Glutamatergic neuron (in vitro differentiated cells): Measurements from ENCODE around the gene ADARB2. TPM values are rescaled to one million over a fixed set of nuclear protein-coding genes. Genes with fewer than 3 reads are reported as not detected.

ENCODE experiments used
- DNase-seq: peaks from one replicate; pipeline ENCODE4 v3.0.0; 2022
- H3K27ac Mint-ChIP-seq: one replicate; pipeline ENCODE4 v1.8.0; 2020; ENCODE audit warnings: mild to moderate bottlenecking, mixed read lengths, inconsistent platforms; ENCODE audit not compliant: unreplicated experiment
- H3K27me3 Mint-ChIP-seq: one replicate; pipeline ENCODE4 v1.8.0; 2020; ENCODE audit warnings: mild to moderate bottlenecking, moderate library complexity, mixed read lengths, inconsistent platforms; ENCODE audit not compliant: unreplicated experiment
- H3K36me3 Mint-ChIP-seq: one replicate; pipeline ENCODE4 v1.8.0; 2020; ENCODE audit warnings: mild to moderate bottlenecking, mixed read lengths, inconsistent platforms; ENCODE audit not compliant: unreplicated experiment
- H3K4me1 Mint-ChIP-seq: one replicate; pipeline ENCODE4 v1.8.0; 2020; ENCODE audit warnings: mild to moderate bottlenecking, low read depth, mixed read lengths, inconsistent platforms; ENCODE audit not compliant: unreplicated experiment
- H3K4me3 Mint-ChIP-seq: one replicate; pipeline ENCODE4 v1.8.0; 2020; ENCODE audit warnings: mild to moderate bottlenecking, mixed read lengths, inconsistent platforms; ENCODE audit not compliant: unreplicated experiment
- H3K9me3 Mint-ChIP-seq: one replicate; pipeline ENCODE4 v1.8.0; 2020; ENCODE audit warnings: mild to moderate bottlenecking, moderate library complexity, mixed read lengths, inconsistent platforms; ENCODE audit not compliant: unreplicated experiment
- total RNA-seq: library from RNA; stranded (reverse); fragmentation: NEBNext Ultra II Directional; extraction: Animal tissue kit (Norgen Biotek cat#: 25700); gene quantifications from one replicate; pipeline ENCODE4 v1.2.1, GENCODE V29; 2021; ENCODE audit not compliant: unreplicated experiment
- TF ChIP-seq, protein P1 (sequence below): fragments of 200-600 bp; sonication (generic); IDR thresholded peaks from one replicate; pipeline ENCODE4 v1.5.0; 2021; ENCODE audit not compliant: partially characterized antibody, unreplicated experiment

ADARB2 gene
- total RNA-seq, 1 donor from 2014 or later = 20.6 TPM

GRCh38 chr10:1175956-1176565 lies 561.3 kb downstream of the ADARB2 start:
- TF ChIP-seq, protein P1, sequence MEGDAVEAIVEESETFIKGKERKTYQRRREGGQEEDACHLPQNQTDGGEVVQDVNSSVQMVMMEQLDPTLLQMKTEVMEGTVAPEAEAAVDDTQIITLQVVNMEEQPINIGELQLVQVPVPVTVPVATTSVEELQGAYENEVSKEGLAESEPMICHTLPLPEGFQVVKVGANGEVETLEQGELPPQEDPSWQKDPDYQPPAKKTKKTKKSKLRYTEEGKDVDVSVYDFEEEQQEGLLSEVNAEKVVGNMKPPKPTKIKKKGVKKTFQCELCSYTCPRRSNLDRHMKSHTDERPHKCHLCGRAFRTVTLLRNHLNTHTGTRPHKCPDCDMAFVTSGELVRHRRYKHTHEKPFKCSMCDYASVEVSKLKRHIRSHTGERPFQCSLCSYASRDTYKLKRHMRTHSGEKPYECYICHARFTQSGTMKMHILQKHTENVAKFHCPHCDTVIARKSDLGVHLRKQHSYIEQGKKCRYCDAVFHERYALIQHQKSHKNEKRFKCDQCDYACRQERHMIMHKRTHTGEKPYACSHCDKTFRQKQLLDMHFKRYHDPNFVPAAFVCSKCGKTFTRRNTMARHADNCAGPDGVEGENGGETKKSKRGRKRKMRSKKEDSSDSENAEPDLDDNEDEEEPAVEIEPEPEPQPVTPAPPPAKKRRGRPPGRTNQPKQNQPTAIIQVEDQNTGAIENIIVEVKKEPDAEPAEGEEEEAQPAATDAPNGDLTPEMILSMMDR = no peak
- Mint-ChIP-seq H3K4me1 (peaks cover 4% of the 10 kb centered on the region), H3K4me3 (no peak overlapping the region), H3K27me3 (peaks cover 4% of the 10 kb centered on the region), H3K36me3 (peaks cover 5% of the 10 kb centered on the region), H3K9me3 (peaks cover 5% of the 10 kb centered on the region), H3K27ac (no peak overlapping the region)
- no peak for DNase-seq

DNA sequence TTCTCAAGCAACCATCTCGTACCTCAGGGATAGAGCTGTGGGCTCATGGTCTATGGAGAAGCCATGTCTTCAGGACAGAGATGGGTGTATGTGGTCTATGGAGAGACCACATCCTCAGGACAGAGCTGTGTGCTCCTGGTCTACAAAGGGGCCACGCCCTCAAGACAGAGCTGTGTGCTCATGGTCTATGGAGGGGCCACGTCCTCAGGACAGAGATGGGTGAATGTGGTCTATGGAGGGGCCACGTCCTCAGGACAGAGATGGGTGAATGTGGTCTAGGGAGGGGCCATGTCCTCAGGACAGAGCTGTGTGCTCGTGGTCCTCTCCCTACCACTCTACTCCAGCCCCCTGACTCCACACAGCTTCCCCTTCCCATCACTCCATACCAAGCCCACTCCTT lies 563.3 kb downstream of the ADARB2 start:
- Mint-ChIP-seq H3K36me3 (no peaks in the 10 kb centered on the region), H3K9me3 (peaks cover 2% of the 10 kb centered on the region), H3K27me3 (peaks cover 2% of the 10 kb centered on the region), H3K4me1 (peaks cover 3% of the 10 kb centered on the region), H3K4me3 (no peak overlapping the region), H3K27ac (no peak overlapping the region)
- TF ChIP-seq, protein P1 = no peak
- no peak for DNase-seq

GRCh38 chr10:1173091-1173490 lies 564.2 kb downstream of the ADARB2 start:
- H3K4me1 Mint-ChIP-seq = peaks cover 3% of the 10 kb centered on the region
- H3K9me3 Mint-ChIP-seq = peaks cover 2% of the 10 kb centered on the region
- no peaks in the 10 kb centered on the region for H3K36me3 Mint-ChIP-seq
- no peak overlapping the region for H3K27ac Mint-ChIP-seq
- no peak for DNase-seq
- TF ChIP-seq, protein P1 = no peak
- no peak overlapping the region for H3K4me3 Mint-ChIP-seq
- peaks cover 2% of the 10 kb centered on the region for H3K27me3 Mint-ChIP-seq

DNA sequence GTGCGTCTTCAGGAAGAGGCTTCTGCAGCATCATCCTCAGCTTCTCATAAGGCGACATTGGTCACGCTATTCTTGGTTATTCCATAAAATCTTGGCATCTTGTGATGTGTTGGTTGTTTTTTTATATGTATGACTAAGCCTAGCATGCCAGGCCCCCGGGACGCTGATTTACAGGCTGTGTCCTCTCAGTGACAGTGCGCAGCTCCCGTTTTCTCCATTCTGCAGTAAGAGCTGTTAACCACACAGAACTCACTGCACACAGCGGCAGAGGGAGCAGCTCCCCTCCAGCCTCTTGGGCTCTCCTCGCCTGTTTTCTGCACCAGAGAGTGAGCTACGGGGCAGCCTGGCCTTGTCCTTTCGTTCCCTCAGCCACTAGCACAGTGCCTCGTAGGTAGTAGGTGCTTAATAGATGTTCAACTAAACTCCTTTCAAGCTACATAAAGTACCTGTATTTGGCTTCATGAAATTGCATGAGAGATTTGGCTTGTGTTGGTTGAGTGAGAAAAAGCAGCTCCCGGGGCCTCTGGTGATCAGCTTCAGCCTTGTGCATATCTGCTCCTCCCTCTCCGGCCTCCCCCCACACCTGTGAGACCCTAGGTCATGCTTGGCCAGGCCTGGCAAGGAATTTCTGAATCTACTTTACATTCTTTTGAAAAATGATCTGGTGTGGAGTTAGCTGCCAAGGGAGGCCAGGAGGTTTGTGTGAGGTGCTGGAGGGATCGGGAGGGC lies 564.9 kb downstream of the ADARB2 start:
- TF ChIP-seq, protein P1 = no peak
- Mint-ChIP-seq H3K36me3 (peaks cover 2% of the 10 kb centered on the region), H3K9me3 (peaks cover 2% of the 10 kb centered on the region), H3K4me3 (no peak overlapping the region), H3K27ac (no peak overlapping the region), H3K4me1 (peaks cover 3% of the 10 kb centered on the region), H3K27me3 (peaks cover 2% of the 10 kb centered on the region)
- peak; percentile 17 for DNase-seq

DNA sequence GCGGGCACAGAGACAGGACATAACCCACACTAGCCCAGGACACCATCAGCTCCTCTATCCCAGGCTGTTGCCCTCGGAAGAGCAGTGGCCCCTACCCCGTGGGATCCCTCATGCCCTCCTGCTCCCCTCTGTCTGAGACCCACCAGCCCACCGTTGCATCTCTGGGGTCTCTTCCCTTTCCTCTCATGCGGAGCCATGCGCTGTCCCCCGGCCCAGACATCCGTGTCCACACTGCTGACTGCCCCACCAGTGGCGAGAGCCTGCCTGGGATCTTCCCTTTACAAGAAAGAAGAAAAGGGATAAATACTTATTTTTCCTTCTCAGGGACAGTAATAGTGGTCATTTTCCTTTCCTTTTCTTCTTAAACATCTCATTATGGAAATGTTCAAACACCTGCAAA lies 565.7 kb downstream of the ADARB2 start:
- no peak for DNase-seq
- H3K27me3 Mint-ChIP-seq = peaks cover 2% of the 10 kb centered on the region
- H3K4me1 Mint-ChIP-seq = peaks cover 3% of the 10 kb centered on the region
- H3K9me3 Mint-ChIP-seq = peaks cover 2% of the 10 kb centered on the region
- H3K27ac Mint-ChIP-seq = no peak overlapping the region
- H3K4me3 Mint-ChIP-seq = no peak overlapping the region
- peaks cover 4% of the 10 kb centered on the region for H3K36me3 Mint-ChIP-seq
- TF ChIP-seq, protein P1 = no peak
